Hepatocyte (in vitro differentiated cells): Measurements from ENCODE around the gene ARL6IP4.

Experiments used
- EZH2 ChIP-seq: fragments of 200-600 bp; sonication (generic); IDR thresholded peaks from 2 replicates; pipeline ENCODE4 v1.6.1; 2016; ENCODE audit warnings: antibody characterized with exemption, mild to moderate bottlenecking, borderline replicate concordance
- TF ChIP-seq, protein P1 (sequence below): fragments of 200-600 bp; sonication (generic); IDR thresholded peaks from 2 replicates; pipeline ENCODE4 v1.5.1; 2016; ENCODE audit warnings: antibody characterized with exemption, mild to moderate bottlenecking; ENCODE audit not compliant: poor library complexity

DNA sequence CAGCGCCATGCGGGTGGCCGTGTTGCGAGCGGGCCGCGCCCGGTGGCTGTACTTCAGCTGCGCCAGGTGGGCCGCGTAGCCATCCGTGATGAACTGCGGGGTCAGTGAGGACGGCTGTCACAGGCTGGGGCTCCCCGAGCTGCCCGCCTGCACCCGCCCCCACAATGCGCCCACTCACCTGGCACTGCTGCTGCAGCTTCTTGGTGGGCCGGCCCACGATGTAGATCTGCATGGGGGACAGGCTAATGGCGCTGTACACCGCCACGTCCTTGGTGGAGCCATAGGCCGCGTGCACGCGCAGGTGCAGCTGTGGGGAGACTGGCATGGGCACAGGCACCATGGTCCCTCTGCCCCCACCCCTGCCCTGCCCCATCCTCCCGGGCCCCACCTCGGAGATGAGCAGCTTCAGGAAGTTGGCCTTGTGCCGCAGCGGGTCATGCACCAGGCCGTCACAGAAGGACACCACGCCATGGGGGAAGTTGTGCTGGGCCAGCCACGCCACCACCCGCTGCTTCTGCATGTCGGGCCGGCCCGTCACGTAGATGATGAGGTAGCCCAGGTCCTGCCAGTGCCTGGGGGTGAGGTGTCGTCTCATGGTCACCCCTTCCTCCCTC lies 5.9 kb downstream of the ARL6IP4 start:
- TF ChIP-seq, protein P1, sequence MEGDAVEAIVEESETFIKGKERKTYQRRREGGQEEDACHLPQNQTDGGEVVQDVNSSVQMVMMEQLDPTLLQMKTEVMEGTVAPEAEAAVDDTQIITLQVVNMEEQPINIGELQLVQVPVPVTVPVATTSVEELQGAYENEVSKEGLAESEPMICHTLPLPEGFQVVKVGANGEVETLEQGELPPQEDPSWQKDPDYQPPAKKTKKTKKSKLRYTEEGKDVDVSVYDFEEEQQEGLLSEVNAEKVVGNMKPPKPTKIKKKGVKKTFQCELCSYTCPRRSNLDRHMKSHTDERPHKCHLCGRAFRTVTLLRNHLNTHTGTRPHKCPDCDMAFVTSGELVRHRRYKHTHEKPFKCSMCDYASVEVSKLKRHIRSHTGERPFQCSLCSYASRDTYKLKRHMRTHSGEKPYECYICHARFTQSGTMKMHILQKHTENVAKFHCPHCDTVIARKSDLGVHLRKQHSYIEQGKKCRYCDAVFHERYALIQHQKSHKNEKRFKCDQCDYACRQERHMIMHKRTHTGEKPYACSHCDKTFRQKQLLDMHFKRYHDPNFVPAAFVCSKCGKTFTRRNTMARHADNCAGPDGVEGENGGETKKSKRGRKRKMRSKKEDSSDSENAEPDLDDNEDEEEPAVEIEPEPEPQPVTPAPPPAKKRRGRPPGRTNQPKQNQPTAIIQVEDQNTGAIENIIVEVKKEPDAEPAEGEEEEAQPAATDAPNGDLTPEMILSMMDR = no peak
- TF ChIP-seq EZH2 = no peak
